ENCODE data around the gene NANS.

- TF ChIP-seq CTCF (IDR thresholded peaks at IDR 0.05) (no peak), POLR2A (IDR thresholded peaks at IDR 0.05) (no peak)
Observed at GRCh38 chr9:98120476-98120875, 63.9 kb downstream of the NANS start.

All from thyroid gland (tissue), 4 donors.